ENCODE measurements around the gene TFCP2L1.
A peak's percentile ranks its signal among the peaks of the same experiment; 100 is the strongest.

The TFCP2L1 gene

GRCh38 chr2:121297217-121297830, 12.3 kb upstream of the TFCP2L1 start:
- no peak for TF ChIP-seq FOXK2 (IDR thresholded peaks at IDR 0.05)
- TF ChIP-seq ARNT (IDR thresholded peaks at IDR 0.05) = no peak
- no peak for TF ChIP-seq ZNF384 (IDR thresholded peaks at IDR 0.05)
- no peak for TF ChIP-seq FOXM1 (IDR thresholded peaks at IDR 0.05; ENCODE audit: borderline replicate concordance)
- no peak for TF ChIP-seq HDGF (IDR thresholded peaks at IDR 0.05; ENCODE audit: borderline replicate concordance)
- TF ChIP-seq NFRKB (IDR thresholded peaks at IDR 0.05) = no peak
- no peak for TF ChIP-seq SUZ12 (IDR thresholded peaks at IDR 0.05)
- TF ChIP-seq, protein P1, sequence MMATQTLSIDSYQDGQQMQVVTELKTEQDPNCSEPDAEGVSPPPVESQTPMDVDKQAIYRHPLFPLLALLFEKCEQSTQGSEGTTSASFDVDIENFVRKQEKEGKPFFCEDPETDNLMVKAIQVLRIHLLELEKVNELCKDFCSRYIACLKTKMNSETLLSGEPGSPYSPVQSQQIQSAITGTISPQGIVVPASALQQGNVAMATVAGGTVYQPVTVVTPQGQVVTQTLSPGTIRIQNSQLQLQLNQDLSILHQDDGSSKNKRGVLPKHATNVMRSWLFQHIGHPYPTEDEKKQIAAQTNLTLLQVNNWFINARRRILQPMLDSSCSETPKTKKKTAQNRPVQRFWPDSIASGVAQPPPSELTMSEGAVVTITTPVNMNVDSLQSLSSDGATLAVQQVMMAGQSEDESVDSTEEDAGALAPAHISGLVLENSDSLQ (IDR thresholded peaks at IDR 0.05) = no peak
- TF ChIP-seq L3MBTL2 (conservative IDR thresholded peaks at IDR 0.05) = no peak
- TF ChIP-seq ELF4 (IDR thresholded peaks at IDR 0.05) = no peak
- TF ChIP-seq SP1 (IDR thresholded peaks at IDR 0.05) = no peak
- TF ChIP-seq LEF1 (IDR thresholded peaks at IDR 0.05; ENCODE audit: borderline replicate concordance) = no peak
- DNase-seq (ENCODE audit: extremely low spot score) = peak; percentile 86
- POLR2A ChIA-PET = no interaction called here
- CTCF ChIA-PET = interaction anchor here (0.5 to 1.3 kb wide), 6 partner anchors 10 to 478 kb away, joined by 3 to 6 read pairs (median 4); no protein-coding TSS in a partner anchor

GRCh38 chr2:121295911-121296650, 11.1 kb upstream of the TFCP2L1 start:
- ChIA-PET CTCF (no interaction called here), POLR2A (no interaction called here)
- no peak for DNase-seq (ENCODE audit: extremely low spot score)
- TF ChIP-seq HDGF (IDR thresholded peaks at IDR 0.05; ENCODE audit: borderline replicate concordance) = no peak
- TF ChIP-seq, protein P1 (IDR thresholded peaks at IDR 0.05) = no peak
- TF ChIP-seq TARDBP (IDR thresholded peaks at IDR 0.05) = no peak
- TF ChIP-seq ARNT (IDR thresholded peaks at IDR 0.05) = no peak
- TF ChIP-seq NFRKB (IDR thresholded peaks at IDR 0.05) = no peak
- TF ChIP-seq SP1 (IDR thresholded peaks at IDR 0.05) = no peak
- TF ChIP-seq L3MBTL2 (conservative IDR thresholded peaks at IDR 0.05) = no peak
- TF ChIP-seq BHLHE40 (IDR thresholded peaks at IDR 0.05; ENCODE audit: borderline replicate concordance) = no peak
- TF ChIP-seq ZNF384 (IDR thresholded peaks at IDR 0.05) = no peak
- no peak for TF ChIP-seq SUZ12 (IDR thresholded peaks at IDR 0.05)
- no peak for TF ChIP-seq FOXK2 (IDR thresholded peaks at IDR 0.05)
- no peak for TF ChIP-seq FOXA1 (IDR thresholded peaks at IDR 0.05)
- TF ChIP-seq LEF1 (IDR thresholded peaks at IDR 0.05; ENCODE audit: borderline replicate concordance) = no peak
- no peak for TF ChIP-seq ELF4 (IDR thresholded peaks at IDR 0.05)

GRCh38 chr2:121294881-121295840, 10.2 kb upstream of the TFCP2L1 start:
- TF ChIP-seq ARNT (IDR thresholded peaks at IDR 0.05) = no peak
- TF ChIP-seq BHLHE40 (IDR thresholded peaks at IDR 0.05; ENCODE audit: borderline replicate concordance) = no peak
- no peak for TF ChIP-seq TARDBP (IDR thresholded peaks at IDR 0.05)
- TF ChIP-seq LEF1 (IDR thresholded peaks at IDR 0.05; ENCODE audit: borderline replicate concordance) = no peak
- TF ChIP-seq FOXM1 (IDR thresholded peaks at IDR 0.05; ENCODE audit: borderline replicate concordance) = no peak
- TF ChIP-seq FOXA1 (IDR thresholded peaks at IDR 0.05) = no peak
- no peak for TF ChIP-seq SUZ12 (IDR thresholded peaks at IDR 0.05)
- TF ChIP-seq, protein P1 (IDR thresholded peaks at IDR 0.05) = no peak
- TF ChIP-seq CTBP1 (IDR thresholded peaks at IDR 0.05; ENCODE audit: borderline replicate concordance) = no peak
- TF ChIP-seq L3MBTL2 (conservative IDR thresholded peaks at IDR 0.05) = no peak
- TF ChIP-seq HDGF (IDR thresholded peaks at IDR 0.05; ENCODE audit: borderline replicate concordance) = no peak
- no peak for TF ChIP-seq SP1 (IDR thresholded peaks at IDR 0.05)
- no peak for TF ChIP-seq FOXK2 (IDR thresholded peaks at IDR 0.05)
- no peak for TF ChIP-seq ELF4 (IDR thresholded peaks at IDR 0.05)
- no peak for TF ChIP-seq ZNF384 (IDR thresholded peaks at IDR 0.05)
- POLR2A ChIA-PET = no interaction called here
- no peak for DNase-seq (ENCODE audit: extremely low spot score)
- CTCF ChIA-PET = no interaction called here

DNA sequence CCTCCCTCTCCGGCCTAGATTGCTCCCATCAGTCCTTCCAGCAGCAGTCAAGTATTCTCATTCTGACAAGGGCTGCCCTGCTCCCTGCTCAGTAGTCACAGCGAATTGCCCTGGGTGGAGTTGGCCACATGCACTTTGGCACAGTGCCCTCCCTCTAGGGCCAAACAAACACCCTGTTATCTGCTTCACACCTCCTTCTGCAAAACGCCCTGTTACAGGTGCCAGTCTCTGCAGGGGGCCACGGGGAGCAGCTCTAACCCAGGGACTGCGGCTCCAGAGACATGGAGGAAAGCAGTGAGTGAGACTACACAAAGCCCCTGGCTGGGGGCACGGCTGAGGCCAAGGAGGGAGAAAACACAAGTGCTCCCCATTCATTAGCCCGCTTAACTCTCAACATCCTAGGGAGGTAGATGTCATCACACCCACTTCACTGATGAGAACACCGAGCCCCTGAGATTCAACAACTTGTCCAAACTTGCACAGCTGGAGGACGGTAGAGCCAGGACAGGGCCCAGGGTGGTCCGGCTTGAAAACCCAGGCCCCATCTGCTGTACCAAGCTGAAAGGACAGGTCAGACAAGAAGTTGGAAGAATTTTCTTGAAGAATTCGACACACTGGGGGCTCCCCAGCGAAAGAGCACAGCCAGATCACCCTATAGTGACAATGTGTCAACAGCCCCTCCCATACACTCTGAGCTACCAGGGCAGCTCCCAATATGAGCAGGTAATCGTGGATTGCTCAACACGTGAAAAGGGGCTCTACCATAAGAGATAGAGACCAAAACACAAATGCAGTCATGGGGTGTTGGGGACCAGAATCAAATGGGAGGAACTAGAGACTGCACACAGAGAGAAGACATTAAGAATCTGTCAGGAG, 8.7 kb upstream of the TFCP2L1 start:
- no peak for DNase-seq (ENCODE audit: extremely low spot score)
- ChIA-PET POLR2A (no interaction called here), CTCF (no interaction called here)
- TF ChIP-seq ZNF384 (IDR thresholded peaks at IDR 0.05) = no peak
- TF ChIP-seq CTBP1 (IDR thresholded peaks at IDR 0.05; ENCODE audit: borderline replicate concordance) = no peak
- TF ChIP-seq LEF1 (IDR thresholded peaks at IDR 0.05; ENCODE audit: borderline replicate concordance) = no peak
- TF ChIP-seq ARNT (IDR thresholded peaks at IDR 0.05) = no peak

DNA sequence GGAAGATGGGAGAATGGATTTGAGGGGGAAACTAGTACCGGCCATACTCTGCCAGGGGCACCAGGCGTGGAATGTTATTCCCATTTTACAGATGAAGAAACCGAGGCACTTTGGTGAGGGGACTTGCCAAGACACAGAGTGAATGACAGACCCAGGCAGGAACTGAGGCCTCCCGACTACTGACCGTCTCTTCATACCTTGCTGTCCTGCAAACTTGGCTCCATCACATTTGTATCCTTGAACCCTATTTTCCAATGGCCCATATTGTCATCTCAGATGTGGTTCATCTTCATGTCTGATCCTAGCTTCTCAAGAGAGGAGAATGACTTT, 6.2 kb upstream of the TFCP2L1 start:
- POLR2A ChIA-PET = no interaction called here
- TF ChIP-seq L3MBTL2 (conservative IDR thresholded peaks at IDR 0.05) = no peak
- TF ChIP-seq CTBP1 (IDR thresholded peaks at IDR 0.05; ENCODE audit: borderline replicate concordance) = no peak
- TF ChIP-seq HDGF (IDR thresholded peaks at IDR 0.05; ENCODE audit: borderline replicate concordance) = no peak
- no peak for TF ChIP-seq FOXK2 (IDR thresholded peaks at IDR 0.05)
- TF ChIP-seq BHLHE40 (IDR thresholded peaks at IDR 0.05; ENCODE audit: borderline replicate concordance) = no peak
- TF ChIP-seq SP1 (IDR thresholded peaks at IDR 0.05) = no peak
- TF ChIP-seq ZNF384 (IDR thresholded peaks at IDR 0.05) = no peak
- TF ChIP-seq, protein P1 (IDR thresholded peaks at IDR 0.05) = no peak
- no peak for TF ChIP-seq FOXM1 (IDR thresholded peaks at IDR 0.05; ENCODE audit: borderline replicate concordance)
- CTCF ChIA-PET = interaction anchor here (1.1 kb wide), 1 partner anchor 163 kb away, joined by 3 read pairs; no protein-coding TSS in a partner anchor
- no peak for DNase-seq (ENCODE audit: extremely low spot score)
